ENCODE results near the gene AFF1.

AFF1 gene

DNA sequence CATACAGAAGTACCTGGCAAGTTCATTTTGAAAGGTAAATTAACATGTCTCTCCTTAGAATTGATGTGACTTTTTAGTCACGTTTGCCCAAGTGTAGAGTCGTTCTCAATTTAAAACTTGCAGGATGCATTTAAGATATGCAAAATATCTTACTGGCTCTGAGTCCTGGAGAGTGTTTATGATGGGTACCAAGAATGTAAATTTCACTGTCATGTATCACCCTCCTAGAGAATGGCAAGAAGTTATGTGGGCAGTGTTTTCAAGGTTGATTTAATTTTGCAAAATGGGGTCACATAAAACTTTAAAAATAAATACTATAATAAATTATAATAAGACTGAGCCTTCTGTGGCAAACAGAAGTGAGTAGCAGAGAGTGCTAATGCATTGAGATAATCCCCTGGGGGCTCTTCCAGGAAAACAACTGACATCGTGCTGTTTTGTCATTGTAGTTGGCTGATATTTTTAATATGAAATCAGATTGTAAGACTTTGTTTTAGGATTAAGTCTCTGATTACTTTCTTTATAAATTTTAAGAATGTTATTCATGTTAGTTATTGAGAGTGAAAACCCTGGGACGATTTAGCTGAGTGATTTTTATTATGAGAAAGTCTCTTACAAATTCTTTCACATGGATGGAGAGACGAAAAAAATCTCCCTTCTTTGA, 103.0 kb downstream of the AFF1 start:
- DNase-seq: no peak

GRCh38 chr4:87038837-87039615, 104.2 kb downstream of the AFF1 start:
- DNase-seq: peak; percentile 39

- DNase-seq: no peak
These were observed 106.3 kb downstream of the AFF1 start for GRCh38 chr4:87041141-87041540.

DNA sequence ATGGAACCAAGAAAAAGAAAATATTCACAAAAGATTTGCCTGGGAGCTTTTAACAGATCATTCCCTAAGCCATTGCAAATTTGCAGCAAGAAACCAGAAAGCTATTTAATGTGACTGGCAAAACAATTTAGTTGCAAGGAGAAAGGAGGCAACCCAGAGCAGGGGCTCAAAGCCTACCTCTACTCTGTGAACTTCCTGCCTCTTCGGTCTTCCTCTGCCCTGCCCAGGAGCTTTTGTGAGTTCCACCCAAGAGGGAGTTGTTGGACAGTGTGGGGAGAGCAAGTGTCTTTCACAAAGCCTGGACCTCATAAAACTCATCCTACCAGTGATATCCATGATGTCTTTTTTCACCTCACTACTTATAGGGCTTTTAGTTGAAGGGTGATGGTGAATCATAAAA, 107.4 kb downstream of the AFF1 start:
- DNase-seq: no peak

DNA sequence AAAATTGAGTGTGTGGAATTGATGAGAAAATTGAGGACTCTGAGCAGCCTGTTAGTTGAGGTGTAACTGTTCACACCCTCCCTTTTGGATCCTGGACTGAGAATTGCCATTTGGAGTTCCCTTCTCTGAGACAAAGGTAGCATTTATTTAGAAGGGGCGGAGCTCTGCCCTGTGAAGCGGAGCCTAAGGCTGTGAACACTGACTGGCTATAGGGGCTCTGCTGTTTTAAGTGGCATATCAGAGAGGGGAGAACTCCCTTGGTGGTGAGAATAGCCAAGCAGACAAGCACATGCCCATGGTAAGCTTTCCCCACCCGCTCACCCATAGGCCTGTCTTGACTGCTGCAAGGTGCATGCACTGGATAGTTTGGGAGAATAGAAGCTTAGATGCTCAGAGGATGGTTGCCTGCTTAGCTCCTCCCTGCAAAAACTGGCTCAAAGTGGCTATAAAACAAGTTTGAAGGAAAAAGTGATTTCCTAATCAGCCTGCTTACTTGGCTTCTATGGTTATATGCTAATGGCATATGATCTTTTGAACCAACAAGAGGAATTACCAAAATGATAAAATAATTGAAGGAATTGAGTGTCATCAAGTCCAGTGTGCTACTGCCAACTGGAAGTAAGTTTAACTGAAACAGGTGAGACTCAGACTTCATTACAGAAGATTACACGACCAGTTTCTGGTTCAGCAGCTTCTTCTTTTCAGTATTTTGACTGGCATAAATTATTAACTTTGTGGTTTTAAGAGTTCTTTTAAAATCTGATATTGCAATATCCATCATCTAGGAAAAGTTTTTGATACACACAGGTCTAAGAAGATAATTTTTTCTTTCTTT, 108.4 kb downstream of the AFF1 start:
- DNase-seq: no peak

DNA sequence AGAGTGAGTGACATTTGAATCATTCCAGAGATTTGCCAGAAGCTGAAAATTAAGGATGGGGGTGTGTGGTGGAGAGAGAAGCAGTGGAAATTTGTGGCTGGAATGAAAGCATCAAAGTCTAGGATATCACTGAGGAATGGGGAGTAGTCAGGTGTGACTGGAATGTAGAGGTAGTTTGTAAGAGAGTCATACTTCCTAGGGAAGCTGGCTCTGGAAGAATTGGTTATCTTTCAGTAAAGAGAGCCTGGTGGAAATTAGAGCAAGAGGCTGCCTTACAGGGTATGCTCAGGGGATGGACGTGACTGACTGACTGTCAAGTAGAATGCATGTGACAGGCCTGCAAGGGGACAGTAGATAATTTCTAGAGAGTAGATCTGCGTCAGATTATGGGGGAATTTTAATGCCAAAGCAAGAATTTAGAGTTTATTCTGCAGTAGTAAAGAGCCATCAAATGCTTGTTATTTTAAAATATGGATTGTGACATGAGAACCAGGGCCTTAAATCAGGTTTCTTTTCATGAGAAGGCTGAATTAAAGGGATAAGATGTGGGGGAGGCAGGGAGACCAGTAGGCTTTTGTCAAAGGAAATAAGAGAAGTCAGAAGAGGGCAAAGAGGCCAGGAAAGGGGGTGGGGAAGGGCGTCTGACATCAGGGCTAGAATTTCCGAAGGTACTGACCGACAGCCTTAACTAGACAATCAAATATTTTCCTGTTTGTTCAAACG, 109.9 kb downstream of the AFF1 start:
- no peak for DNase-seq

GRCh38 chr4:87045234-87045558, 110.4 kb downstream of the AFF1 start:
- DNase-seq: no peak

- DNase-seq: no peak
These were observed 110.8 kb downstream of the AFF1 start for GRCh38 chr4:87045659-87046058.

GRCh38 chr4:87046121-87046551, 111.3 kb downstream of the AFF1 start:
- no peak for DNase-seq

- no peak for DNase-seq
These were observed 112.5 kb downstream of the AFF1 start for GRCh38 chr4:87047281-87047798.

GRCh38 chr4:87049508-87049907, 114.7 kb downstream of the AFF1 start:
- DNase-seq: no peak

DNA sequence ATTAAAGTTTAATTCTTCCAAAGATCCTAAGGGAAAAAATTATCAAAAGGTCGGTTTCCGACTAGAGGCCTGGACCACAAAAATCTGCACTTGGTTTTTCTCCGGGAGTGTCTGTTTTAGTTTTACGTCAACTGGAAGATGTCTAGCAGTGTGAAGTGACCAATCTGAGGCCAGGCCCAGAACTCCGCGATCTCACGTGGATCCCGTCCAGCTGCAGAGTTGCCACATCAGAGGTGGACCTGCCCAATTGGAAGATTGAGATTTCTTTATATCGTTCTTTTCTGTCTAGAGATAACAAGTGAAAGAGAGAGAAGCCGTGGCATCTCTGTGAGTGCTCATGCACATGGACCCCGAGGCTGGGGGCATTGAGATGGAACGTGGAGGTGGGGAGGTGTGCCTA, 115.8 kb downstream of the AFF1 start:
- no peak for DNase-seq

- no peak for DNase-seq
These were observed 116.4 kb downstream of the AFF1 start for GRCh38 chr4:87051121-87051713.

- DNase-seq: no peak
These were observed 117.8 kb downstream of the AFF1 start for GRCh38 chr4:87052615-87053014.

GRCh38 chr4:87053176-87053658, 118.4 kb downstream of the AFF1 start:
- no peak for DNase-seq

DNA sequence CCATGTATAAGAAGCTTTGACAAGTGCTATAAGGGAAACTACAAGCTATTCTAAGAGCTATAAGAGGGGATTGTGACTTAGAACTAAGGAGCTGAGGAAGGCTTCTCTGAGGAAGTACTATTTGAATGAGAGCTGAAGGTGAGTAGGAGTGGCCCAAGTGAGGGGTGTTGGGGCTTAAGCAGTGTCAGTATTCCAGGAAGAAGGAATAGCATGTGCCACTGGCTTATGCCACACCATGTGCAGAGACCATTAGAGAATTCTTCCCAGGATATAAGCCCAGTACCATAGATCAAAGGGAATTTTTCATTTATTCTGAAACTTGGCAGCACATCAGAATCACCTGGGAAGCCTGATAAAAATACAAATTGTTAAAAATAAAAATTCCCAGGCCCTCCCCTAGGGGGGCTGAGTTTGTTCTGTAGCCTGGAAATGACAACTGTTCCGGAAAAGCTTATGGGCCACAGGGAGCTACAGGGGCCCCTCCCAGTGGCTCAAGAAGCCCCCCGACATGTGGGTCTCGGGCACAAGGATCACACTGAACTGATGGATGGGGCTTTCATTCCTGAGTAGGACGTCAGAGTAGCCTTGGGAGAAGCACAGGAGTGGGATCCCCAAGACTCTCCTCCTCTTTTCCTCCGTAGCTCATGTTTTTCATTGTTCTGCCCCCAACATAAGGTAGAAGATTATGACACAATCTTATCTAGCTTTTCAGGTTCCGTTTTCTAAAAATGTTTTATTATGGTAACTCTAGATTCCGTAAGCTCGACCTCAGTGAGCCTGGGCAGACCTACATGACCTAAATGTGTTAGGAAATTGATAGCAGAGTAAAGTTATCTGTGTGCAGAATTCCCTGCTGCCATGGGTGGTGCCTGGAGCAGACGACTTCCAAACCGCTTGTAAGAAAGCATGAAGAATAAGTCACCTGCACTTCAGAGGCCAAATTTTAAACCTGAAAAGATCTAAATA, 119.3 kb downstream of the AFF1 start:
- no peak for DNase-seq

DNA sequence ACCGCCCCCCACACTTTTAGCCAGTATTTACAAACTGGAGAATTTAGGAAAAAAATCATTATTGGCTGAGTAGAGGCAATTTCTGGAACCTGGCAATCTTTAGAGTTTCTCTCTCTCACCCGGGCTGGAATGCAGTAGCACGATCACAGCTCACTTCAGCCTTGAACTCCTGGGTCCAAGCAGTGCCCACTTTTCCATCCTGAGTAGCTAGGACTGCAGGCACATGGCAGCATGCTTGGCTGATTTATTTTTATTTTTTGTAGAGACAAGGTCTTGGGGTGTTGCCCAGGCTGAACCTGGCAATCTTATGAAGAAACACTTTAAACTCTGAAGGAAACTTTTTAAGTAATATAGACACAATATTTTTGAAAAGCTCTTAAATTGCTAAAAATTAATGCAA, 120.1 kb downstream of the AFF1 start:
- no peak for DNase-seq

- no peak for DNase-seq
These were observed 120.5 kb downstream of the AFF1 start for GRCh38 chr4:87055311-87055710.

DNA sequence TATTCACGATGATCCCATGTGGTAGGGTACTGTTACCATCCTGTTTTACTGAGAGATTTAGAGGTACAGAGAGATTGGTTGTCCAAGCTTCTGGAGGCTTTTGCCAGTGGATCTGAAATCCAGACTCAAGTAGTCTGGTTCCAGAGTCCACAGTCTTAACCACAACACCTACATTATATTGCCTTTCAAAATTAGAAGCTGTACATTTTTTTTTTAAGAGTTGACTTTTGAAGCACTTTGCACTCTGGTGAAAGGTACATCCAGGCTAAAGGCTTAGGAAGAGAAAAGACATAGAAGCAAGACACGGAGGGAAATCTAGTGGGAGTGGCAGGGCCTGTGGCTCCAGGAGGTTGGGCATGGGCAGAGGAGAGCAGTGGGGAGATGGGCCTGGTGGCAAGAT, 122.1 kb downstream of the AFF1 start:
- DNase-seq: no peak

DNA sequence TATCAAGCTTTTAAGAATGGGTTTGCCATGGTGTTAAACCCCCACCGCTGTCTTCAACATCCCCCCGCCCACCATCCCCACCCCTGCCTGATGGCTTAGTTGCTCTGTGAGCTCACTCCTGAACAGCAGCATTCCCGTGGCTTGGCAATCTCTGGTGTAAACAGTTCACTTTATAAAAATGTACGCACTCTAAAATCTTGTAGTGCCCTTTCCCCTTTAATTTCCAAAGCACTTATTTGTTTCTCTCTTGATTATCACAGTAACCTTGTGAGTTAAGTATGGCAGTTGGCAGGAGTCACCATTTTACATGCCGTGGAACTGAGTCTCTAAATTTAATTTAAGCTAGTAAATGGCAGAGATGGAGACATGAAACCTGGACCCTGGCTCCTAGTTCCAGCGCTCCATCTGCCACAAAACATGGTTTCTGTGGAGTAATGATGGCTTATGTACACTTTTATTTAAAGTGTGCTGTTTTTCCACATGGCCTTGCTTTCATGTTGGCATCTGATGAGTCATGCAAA, 123.1 kb downstream of the AFF1 start:
- no peak for DNase-seq
